ENCODE measurements around the gene CITED4.

Gene CITED4

GRCh38 chr1:40880813-40881549 lies 18.8 kb upstream of the CITED4 start:
- TF ChIP-seq SIN3A (IDR thresholded peaks at IDR 0.05; ENCODE audit: borderline replicate concordance, insufficient read depth, low read length) (no peak), POLR2AphosphoS5 (IDR thresholded peaks at IDR 0.05; ENCODE audit: low read depth, low read length) (no peak), REST (IDR thresholded peaks at IDR 0.05; ENCODE audit: insufficient read depth in 1 of 2, low read depth in 2 of 2, low read length in 2 of 2) (no peak), TAF1 (IDR thresholded peaks at IDR 0.05; ENCODE audit: borderline replicate concordance, insufficient read depth, low read length) (no peak), FOXP2 (optimal IDR thresholded peaks at IDR 0.05; ENCODE audit: borderline replicate concordance, extremely low read depth, extremely low read length, insufficient read depth) (no peak)

- TF ChIP-seq REST (IDR thresholded peaks at IDR 0.05; ENCODE audit: insufficient read depth in 1 of 2, low read depth in 2 of 2, low read length in 2 of 2) (no peak), POLR2AphosphoS5 (IDR thresholded peaks at IDR 0.05; ENCODE audit: low read depth, low read length) (no peak)
These were observed 17.5 kb upstream of the CITED4 start for GRCh38 chr1:40879482-40880175.

- TF ChIP-seq REST (IDR thresholded peaks at IDR 0.05; ENCODE audit: insufficient read depth in 1 of 2, low read depth in 2 of 2, low read length in 2 of 2) = no peak
- TF ChIP-seq TAF1 (IDR thresholded peaks at IDR 0.05; ENCODE audit: borderline replicate concordance, insufficient read depth, low read length) = no peak
- no peak for TF ChIP-seq SIN3A (IDR thresholded peaks at IDR 0.05; ENCODE audit: borderline replicate concordance, insufficient read depth, low read length)
- TF ChIP-seq POLR2AphosphoS5 (IDR thresholded peaks at IDR 0.05; ENCODE audit: low read depth, low read length) = no peak
- TF ChIP-seq FOXP2 (optimal IDR thresholded peaks at IDR 0.05; ENCODE audit: borderline replicate concordance, extremely low read depth, extremely low read length, insufficient read depth) = no peak
These were observed 16.7 kb upstream of the CITED4 start for GRCh38 chr1:40878906-40879305.

GRCh38 chr1:40877698-40878097 lies 15.5 kb upstream of the CITED4 start:
- TF ChIP-seq POLR2AphosphoS5 (IDR thresholded peaks at IDR 0.05; ENCODE audit: low read depth, low read length) = no peak
- TF ChIP-seq SIN3A (IDR thresholded peaks at IDR 0.05; ENCODE audit: borderline replicate concordance, insufficient read depth, low read length) = no peak
- TF ChIP-seq TAF1 (IDR thresholded peaks at IDR 0.05; ENCODE audit: borderline replicate concordance, insufficient read depth, low read length) = no peak
- TF ChIP-seq REST (IDR thresholded peaks at IDR 0.05; ENCODE audit: insufficient read depth in 1 of 2, low read depth in 2 of 2, low read length in 2 of 2) = no peak
- TF ChIP-seq FOXP2 (optimal IDR thresholded peaks at IDR 0.05; ENCODE audit: borderline replicate concordance, extremely low read depth, extremely low read length, insufficient read depth) = no peak
